Neural progenitor cell (in vitro differentiated cells): ENCODE data around the gene RGPD3.
"Not testable (repeated sequence)": the region's sequence is repeated elsewhere in the genome, so short reads cannot be mapped to it uniquely, and the experiment has no call there.

ENCODE experiments used
- EZH2 ChIP-seq: fragments of 200-600 bp; sonication (generic); IDR thresholded peaks from 2 replicates; pipeline ENCODE4 v1.6.1; 2017; ENCODE audit warnings: antibody characterized with exemption, mild to moderate bottlenecking, moderate library complexity
- EZH2phosphoT487 ChIP-seq: fragments of 200-600 bp; sonication (generic); IDR thresholded peaks from 2 replicates; pipeline ENCODE4 v1.6.1; 2017; ENCODE audit warnings: antibody characterized with exemption
- TF ChIP-seq, protein P1 (sequence below): fragments of 200-600 bp; sonication (generic); IDR thresholded peaks from 2 replicates; pipeline ENCODE4 v1.5.1; 2017; ENCODE audit warnings: antibody characterized with exemption, mild to moderate bottlenecking

DNA sequence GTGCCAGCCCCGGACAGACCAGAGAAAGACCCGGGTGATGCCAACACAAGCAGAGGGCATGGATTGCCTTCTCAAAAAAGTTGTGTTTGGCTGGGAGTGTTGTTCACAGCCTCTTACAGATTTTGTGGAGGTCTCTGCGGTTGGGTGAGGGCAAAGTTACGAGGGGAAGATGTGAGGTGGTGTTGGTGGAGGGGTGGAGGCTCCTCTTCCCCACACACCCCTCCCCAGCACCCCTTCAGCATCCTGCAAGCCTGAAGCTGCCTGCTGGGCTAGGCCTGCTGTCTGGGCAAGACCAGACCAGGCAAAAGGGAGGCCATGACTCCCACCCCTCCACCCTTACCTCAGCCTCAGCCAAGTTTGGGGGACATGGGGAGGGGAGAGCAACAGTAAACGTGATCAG is 45.2 kb upstream of the RGPD3 start:
- TF ChIP-seq, protein P1, sequence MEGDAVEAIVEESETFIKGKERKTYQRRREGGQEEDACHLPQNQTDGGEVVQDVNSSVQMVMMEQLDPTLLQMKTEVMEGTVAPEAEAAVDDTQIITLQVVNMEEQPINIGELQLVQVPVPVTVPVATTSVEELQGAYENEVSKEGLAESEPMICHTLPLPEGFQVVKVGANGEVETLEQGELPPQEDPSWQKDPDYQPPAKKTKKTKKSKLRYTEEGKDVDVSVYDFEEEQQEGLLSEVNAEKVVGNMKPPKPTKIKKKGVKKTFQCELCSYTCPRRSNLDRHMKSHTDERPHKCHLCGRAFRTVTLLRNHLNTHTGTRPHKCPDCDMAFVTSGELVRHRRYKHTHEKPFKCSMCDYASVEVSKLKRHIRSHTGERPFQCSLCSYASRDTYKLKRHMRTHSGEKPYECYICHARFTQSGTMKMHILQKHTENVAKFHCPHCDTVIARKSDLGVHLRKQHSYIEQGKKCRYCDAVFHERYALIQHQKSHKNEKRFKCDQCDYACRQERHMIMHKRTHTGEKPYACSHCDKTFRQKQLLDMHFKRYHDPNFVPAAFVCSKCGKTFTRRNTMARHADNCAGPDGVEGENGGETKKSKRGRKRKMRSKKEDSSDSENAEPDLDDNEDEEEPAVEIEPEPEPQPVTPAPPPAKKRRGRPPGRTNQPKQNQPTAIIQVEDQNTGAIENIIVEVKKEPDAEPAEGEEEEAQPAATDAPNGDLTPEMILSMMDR: not testable (repeated sequence)
- TF ChIP-seq EZH2, EZH2phosphoT487: not testable (repeated sequence)
